IMR-90 (cell line): Measurements from ENCODE around the gene ELK3.

Source experiments
- BHLHE40 ChIP-seq: fragments of 150-350 bp; IDR thresholded peaks from 2 replicates; pipeline ENCODE4 v1.6.1; 2016; ENCODE audit warnings: mild to moderate bottlenecking, low read depth, low read length
- CEBPB ChIP-seq: IDR thresholded peaks from 2 replicates; pipeline ENCODE4 v1.6.1; 2012; ENCODE audit warnings: low read depth, low read length, improper control_type of control experiment
- CHD1 ChIP-seq: IDR thresholded peaks from 2 replicates; pipeline ENCODE4 v1.6.1; 2012; ENCODE audit warnings: low read depth, low read length, improper control_type of control experiment
- POLR2A ChIP-seq: IDR thresholded peaks from 2 replicates; pipeline ENCODE4 v1.6.1; 2012; ENCODE audit warnings: mild to moderate bottlenecking, low read depth, low read length
- RFX5 ChIP-seq: IDR thresholded peaks from 2 replicates; pipeline ENCODE4 v1.8.0; 2012; ENCODE audit warnings: low read depth, mild to moderate bottlenecking, low read length, moderate library complexity
- SMC3 ChIP-seq: fragments of 150-350 bp; IDR thresholded peaks from 2 replicates; pipeline ENCODE4 v1.6.1; 2016; ENCODE audit warnings: low read depth, mild to moderate bottlenecking, antibody characterized with exemption, low read length, moderate library complexity
- TF ChIP-seq, protein P1 (sequence below): conservative IDR thresholded peaks from 2 replicates; pipeline ENCODE4 v1.5.1; 2012; ENCODE audit warnings: mild to moderate bottlenecking, low read depth, low read length, improper control_type of control experiment

DNA sequence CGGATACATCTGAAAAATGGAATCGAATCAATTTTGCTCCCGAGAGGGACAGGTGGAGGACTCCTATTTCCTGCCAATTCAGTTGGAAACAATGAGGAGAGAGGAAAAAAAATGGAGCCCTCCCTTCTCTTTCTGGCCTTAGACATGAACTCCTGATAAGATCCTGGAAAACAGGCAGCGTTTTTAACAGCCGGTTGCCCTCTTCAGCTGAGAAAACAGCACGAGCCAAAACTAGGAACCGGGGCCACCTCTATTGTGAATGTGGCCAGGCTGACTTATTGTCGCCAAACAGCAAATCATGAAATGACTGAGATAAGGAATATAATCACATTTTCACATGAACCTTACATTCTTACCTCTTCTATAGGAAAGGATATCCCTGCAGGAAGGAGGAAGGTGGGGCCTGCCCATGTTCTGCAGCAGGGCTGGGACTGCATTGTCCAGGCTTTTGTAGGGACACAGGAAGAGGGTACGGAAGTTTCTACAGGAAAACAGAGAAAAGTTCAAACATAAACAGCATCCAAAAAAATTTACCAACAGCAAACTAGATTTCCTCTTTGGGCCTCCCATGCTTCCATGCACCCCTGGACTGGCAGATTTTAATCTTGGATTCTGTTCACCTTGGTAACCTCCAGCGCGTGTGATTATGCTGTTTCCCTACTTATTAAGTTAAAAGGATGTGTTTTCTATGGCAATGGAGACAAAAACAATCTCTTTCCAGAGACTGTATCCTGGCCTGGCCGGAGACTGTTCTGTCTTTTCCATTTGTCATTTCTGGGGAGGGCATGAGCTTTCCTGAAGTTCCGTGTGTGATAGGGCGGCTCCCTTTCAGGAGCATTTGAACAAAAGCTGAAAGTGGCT, 29.0 kb upstream of the ELK3 start:
- TF ChIP-seq CEBPB, result no peak
- TF ChIP-seq, protein P1, sequence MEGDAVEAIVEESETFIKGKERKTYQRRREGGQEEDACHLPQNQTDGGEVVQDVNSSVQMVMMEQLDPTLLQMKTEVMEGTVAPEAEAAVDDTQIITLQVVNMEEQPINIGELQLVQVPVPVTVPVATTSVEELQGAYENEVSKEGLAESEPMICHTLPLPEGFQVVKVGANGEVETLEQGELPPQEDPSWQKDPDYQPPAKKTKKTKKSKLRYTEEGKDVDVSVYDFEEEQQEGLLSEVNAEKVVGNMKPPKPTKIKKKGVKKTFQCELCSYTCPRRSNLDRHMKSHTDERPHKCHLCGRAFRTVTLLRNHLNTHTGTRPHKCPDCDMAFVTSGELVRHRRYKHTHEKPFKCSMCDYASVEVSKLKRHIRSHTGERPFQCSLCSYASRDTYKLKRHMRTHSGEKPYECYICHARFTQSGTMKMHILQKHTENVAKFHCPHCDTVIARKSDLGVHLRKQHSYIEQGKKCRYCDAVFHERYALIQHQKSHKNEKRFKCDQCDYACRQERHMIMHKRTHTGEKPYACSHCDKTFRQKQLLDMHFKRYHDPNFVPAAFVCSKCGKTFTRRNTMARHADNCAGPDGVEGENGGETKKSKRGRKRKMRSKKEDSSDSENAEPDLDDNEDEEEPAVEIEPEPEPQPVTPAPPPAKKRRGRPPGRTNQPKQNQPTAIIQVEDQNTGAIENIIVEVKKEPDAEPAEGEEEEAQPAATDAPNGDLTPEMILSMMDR, result no peak
- TF ChIP-seq POLR2A, result no peak
- no peak for TF ChIP-seq RFX5
- no peak for TF ChIP-seq SMC3
- TF ChIP-seq CHD1, result no peak
- TF ChIP-seq BHLHE40, result no peak
